SK-N-MC (cell line): ENCODE data around the gene MRPL51.
"Not testable (repeated sequence)": the region's sequence is repeated elsewhere in the genome, so short reads cannot be mapped to it uniquely, and the experiment has no call there.

Experiments used
- DNase-seq: peaks from one replicate; pipeline ENCODE4 v3.0.0-alpha.2; 2011; ENCODE audit warnings: low read depth, low spot score
- H3K27ac ChIP-seq: fragments of 200-600 bp; sonication (generic); 2 replicates; pipeline ENCODE4 v1.5.1; 2016; ENCODE audit warnings: mixed run types
- H3K36me3 ChIP-seq: fragments of 200-600 bp; sonication (generic); 2 replicates; pipeline ENCODE4 v1.6.1; 2017; ENCODE audit warnings: antibody characterized with exemption, low read length, mixed read lengths; ENCODE audit not compliant: insufficient read depth
- H3K4me3 ChIP-seq: fragments of 200-600 bp; sonication (generic); 2 replicates; pipeline ENCODE4 v1.5.1; 2016
- H3K9ac ChIP-seq: fragments of 200-600 bp; sonication (generic); 2 replicates; pipeline ENCODE4 v1.8.0; 2017; ENCODE audit warnings: mixed run types, mixed read lengths; ENCODE audit not compliant: insufficient read length
- H3K9me3 ChIP-seq: fragments of 200-600 bp; sonication (generic); 2 replicates; pipeline ENCODE4 v1.6.1; 2017; ENCODE audit warnings: low read depth, mild to moderate bottlenecking, antibody characterized with exemption, low read length, moderate library complexity, mixed read lengths
- EZH2 ChIP-seq: fragments of 200-600 bp; sonication (generic); IDR thresholded peaks from one replicate; pipeline ENCODE4 v1.6.1; 2017; ENCODE audit warnings: antibody characterized with exemption
- FOXP2 ChIP-seq: optimal IDR thresholded peaks from 2 replicates; pipeline ENCODE3; 2011; ENCODE audit warnings: mild to moderate bottlenecking, moderate library complexity; ENCODE audit not compliant: insufficient read depth; ENCODE audit errors: extremely low read length, control extremely low read depth
- POLR2AphosphoS5 ChIP-seq: IDR thresholded peaks from 2 replicates; pipeline ENCODE4 v1.6.1; 2012; ENCODE audit warnings: mild to moderate bottlenecking, low read depth, low read length, borderline replicate concordance

MRPL51 gene

GRCh38 chr12:6524648-6525047 is 31.6 kb upstream of the MRPL51 start:
- peaks cover 97% of the 10 kb centered on the region for H3K36me3 ChIP-seq
- no peak for DNase-seq
- H3K9me3 ChIP-seq, result no peaks in the 10 kb centered on the region
- no peak overlapping the region for H3K27ac ChIP-seq
- no peak for TF ChIP-seq FOXP2
- no peak overlapping the region for H3K4me3 ChIP-seq
- no peak overlapping the region for H3K9ac ChIP-seq

- no peak for TF ChIP-seq POLR2AphosphoS5
- no peak for TF ChIP-seq FOXP2
- TF ChIP-seq EZH2, result no peak
- Histone ChIP-seq H3K4me3 (no peak overlapping the region), H3K27ac (no peak overlapping the region), H3K9me3 (no peaks in the 10 kb centered on the region), H3K36me3 (peaks cover 96% of the 10 kb centered on the region), H3K9ac (no peak overlapping the region)
- no peak for DNase-seq
Measured at GRCh38 chr12:6523708-6524107, 30.6 kb upstream of the MRPL51 start.

GRCh38 chr12:6522193-6522592 is 29.1 kb upstream of the MRPL51 start:
- no peak overlapping the region for H3K4me3 ChIP-seq
- no peak overlapping the region for H3K27ac ChIP-seq
- H3K9ac ChIP-seq, result no peak overlapping the region
- DNase-seq, result no peak
- H3K36me3 ChIP-seq, result peaks cover 94% of the 10 kb centered on the region
- no peak for TF ChIP-seq FOXP2
- no peak for TF ChIP-seq EZH2
- no peak for TF ChIP-seq POLR2AphosphoS5
- H3K9me3 ChIP-seq, result no peaks in the 10 kb centered on the region

DNA sequence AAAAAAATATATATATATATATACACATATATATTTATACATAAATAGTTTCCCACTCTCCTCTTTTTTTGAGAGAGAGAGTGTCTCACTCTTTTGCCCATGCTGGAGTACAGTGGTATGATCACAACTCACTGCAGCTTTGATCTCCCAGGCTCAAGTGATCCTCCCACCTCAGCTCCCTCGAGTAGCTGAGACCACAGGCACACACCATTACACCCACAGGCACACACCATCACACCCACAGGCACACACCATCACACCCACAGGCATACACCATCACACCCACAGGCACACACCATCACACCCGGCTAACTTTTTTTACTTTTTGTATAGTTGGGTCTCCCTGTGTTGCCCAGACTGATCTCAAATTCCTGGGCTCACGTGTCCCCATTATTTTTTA is 27.1 kb upstream of the MRPL51 start:
- Histone ChIP-seq H3K27ac (no peak overlapping the region), H3K9me3 (no peaks in the 10 kb centered on the region), H3K4me3 (no peak overlapping the region), H3K36me3 (peaks cover 93% of the 10 kb centered on the region), H3K9ac (no peak overlapping the region)
- TF ChIP-seq FOXP2 (no peak), POLR2AphosphoS5 (no peak), EZH2 (no peak)
- DNase-seq, result no peak

DNA sequence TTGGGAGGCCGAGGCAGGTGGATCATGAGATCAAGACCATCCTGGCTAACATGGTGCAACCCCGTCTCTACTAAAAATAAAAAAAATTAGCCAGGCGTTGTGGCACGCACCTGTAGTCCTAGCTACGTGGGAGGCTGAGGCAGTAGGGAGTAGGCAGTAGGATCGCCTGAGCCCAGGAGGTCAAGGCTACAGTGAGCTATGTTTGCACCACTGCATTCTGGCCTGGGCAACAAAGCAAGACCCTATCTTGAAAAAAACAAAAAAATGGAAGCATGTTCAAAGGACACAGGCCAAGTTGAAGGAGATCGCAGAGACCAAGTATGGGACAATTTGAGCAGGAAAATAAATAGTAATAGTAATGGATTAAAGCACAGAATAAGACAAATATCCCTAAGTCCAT is 15.0 kb upstream of the MRPL51 start:
- H3K9me3 ChIP-seq, result no peaks in the 10 kb centered on the region
- H3K4me3 ChIP-seq, result no peak overlapping the region
- no peak for DNase-seq
- TF ChIP-seq POLR2AphosphoS5, result no peak
- TF ChIP-seq EZH2, result no peak
- H3K36me3 ChIP-seq, result peaks cover 61% of the 10 kb centered on the region
- H3K27ac ChIP-seq, result no peak overlapping the region
- no peak overlapping the region for H3K9ac ChIP-seq

- no peak for DNase-seq
- H3K9ac ChIP-seq, result no peak overlapping the region
- H3K36me3 ChIP-seq, result peaks cover 57% of the 10 kb centered on the region
- no peak for TF ChIP-seq POLR2AphosphoS5
- TF ChIP-seq FOXP2, result no peak
- no peak overlapping the region for H3K4me3 ChIP-seq
- no peak overlapping the region for H3K27ac ChIP-seq
- H3K9me3 ChIP-seq, result no peaks in the 10 kb centered on the region
Measured at GRCh38 chr12:6507102-6507998, 14.3 kb upstream of the MRPL51 start.

DNA sequence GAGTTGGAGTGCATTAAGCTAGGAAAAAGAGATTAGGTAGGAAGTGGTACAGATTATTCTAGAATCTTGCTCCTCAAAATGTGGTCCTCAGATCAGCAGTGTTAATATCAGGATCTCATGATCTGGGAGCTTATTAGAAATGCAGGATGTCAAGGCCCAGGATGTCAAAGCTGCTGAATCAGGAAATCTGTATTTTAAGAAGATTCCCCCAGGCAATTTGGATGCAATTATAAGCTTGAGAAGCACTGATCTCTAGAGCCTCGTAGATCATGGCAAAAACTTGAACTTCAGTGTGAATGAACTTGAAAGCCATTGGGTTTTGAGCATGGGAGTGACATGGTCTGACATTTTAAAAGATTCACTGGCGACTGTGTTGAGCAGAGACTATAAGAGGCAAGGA is 7.4 kb upstream of the MRPL51 start:
- DNase-seq, result peak; percentile 98
- peak overlapping the region; percentile 44 for H3K4me3 ChIP-seq
- peak overlapping the region; percentile 80 for H3K27ac ChIP-seq
- no peak overlapping the region for H3K9ac ChIP-seq
- peaks cover 64% of the 10 kb centered on the region for H3K36me3 ChIP-seq
- no peaks in the 10 kb centered on the region for H3K9me3 ChIP-seq
- no peak for TF ChIP-seq FOXP2
- peak; percentile 43; the same call in 1 of the 2 replicates for TF ChIP-seq POLR2AphosphoS5
- no peak for TF ChIP-seq EZH2

DNA sequence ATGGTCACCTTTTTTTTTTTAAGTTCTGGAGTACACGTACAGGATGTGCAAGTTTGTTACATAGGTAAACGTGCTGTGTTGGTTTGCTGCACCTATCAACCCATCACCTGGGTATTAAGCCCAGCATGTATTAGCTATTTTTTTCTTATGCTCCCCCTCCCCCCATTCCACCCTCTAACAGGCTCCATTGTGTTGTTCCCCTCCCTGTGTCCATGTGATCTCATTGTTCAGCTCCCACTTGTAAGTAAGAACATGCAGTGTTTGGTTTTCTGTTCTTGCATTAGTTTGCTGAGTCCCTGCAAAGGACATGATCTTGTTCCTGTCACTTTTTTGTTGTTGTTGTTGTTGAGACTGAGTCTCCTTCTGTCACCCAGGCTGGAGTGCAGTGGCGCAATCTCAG is 4.2 kb upstream of the MRPL51 start:
- H3K27ac ChIP-seq, DNase-seq, H3K9me3 ChIP-seq, H3K4me3 ChIP-seq, H3K9ac ChIP-seq: not testable (repeated sequence)
- H3K36me3 ChIP-seq, result peaks cover 55% of the 10 kb centered on the region

GRCh38 chr12:6494968-6495367 is 1.9 kb upstream of the MRPL51 start:
- H3K9ac ChIP-seq, result peak overlapping the region; percentile 82
- peaks cover 53% of the 10 kb centered on the region for H3K36me3 ChIP-seq
- no peaks in the 10 kb centered on the region for H3K9me3 ChIP-seq
- TF ChIP-seq FOXP2 (no peak), POLR2AphosphoS5 (no peak), EZH2 (no peak)
- DNase-seq, result no peak
- peak overlapping the region; percentile 98 for H3K4me3 ChIP-seq
- H3K27ac ChIP-seq, result peak overlapping the region; percentile 94; the same call in 1 of the 2 replicates
